Lower lobe of right lung (tissue), 2 donors: ENCODE results near the gene SH3BP5. TPM values are rescaled to one million over a fixed set of nuclear protein-coding genes. Genes with fewer than 3 reads are reported as not detected.
"Not testable (repeated sequence)": the region's sequence is repeated elsewhere in the genome, so short reads cannot be mapped to it uniquely, and the experiment has no call there.

Experiments used
- ATAC-seq, 2 donors: fragments of 200-7000 bp; cut with Tn5 transposase; one replicate each; pipeline ENCODE4 v1.9.1; 2020 to 2022; ENCODE audit warnings: mild to moderate bottlenecking in 2 of 2, moderate library complexity in 2 of 2
- DNase-seq: peaks from one replicate; pipeline ENCODE4 v3.0.0-alpha.2; 2020
- H3K27ac ChIP-seq: fragments of 200-600 bp; one replicate; pipeline ENCODE4 v1.8.0; 2022
- H3K27me3 ChIP-seq: fragments of 200-600 bp; one replicate; pipeline ENCODE4 v1.8.0; 2022; ENCODE audit warnings: low read depth
- H3K36me3 ChIP-seq: fragments of 200-600 bp; one replicate; pipeline ENCODE4 v1.8.0; 2022; ENCODE audit warnings: mild to moderate bottlenecking
- H3K4me1 ChIP-seq: fragments of 200-600 bp; one replicate; pipeline ENCODE4 v1.8.0; 2022
- H3K4me3 ChIP-seq: fragments of 200-600 bp; one replicate; pipeline ENCODE4 v1.8.0; 2022; ENCODE audit warnings: mild to moderate bottlenecking
- H3K9me3 ChIP-seq: fragments of 200-600 bp; one replicate; pipeline ENCODE4 v1.8.0; 2022
- CTCF ChIP-seq: fragments of 200-600 bp; IDR thresholded peaks from one replicate; pipeline ENCODE4 v1.8.0; 2022; ENCODE audit warnings: antibody characterized with exemption, mild to moderate bottlenecking
- intact Hi-C: fragments of 100-400 bp; cut with DNase I; formaldehyde crosslinking; loops from one replicate; pipeline ENCODE4 v1.11.0; 2022
- total RNA-seq: library from RNA; stranded (reverse); fragmentation: NEBNext Ultra II Directional; extraction: Animal tissue kit (Norgen Biotek cat#: 25700); gene quantifications from one replicate; pipeline ENCODE4 v1.2.1, GENCODE V29; 2021
- donor health status: DM: no; HTN: yes; CAD: no; lungs with severe emphysema.

SH3BP5 gene
- total RNA-seq, 1 donor from 2014 or later: 106 TPM

DNA sequence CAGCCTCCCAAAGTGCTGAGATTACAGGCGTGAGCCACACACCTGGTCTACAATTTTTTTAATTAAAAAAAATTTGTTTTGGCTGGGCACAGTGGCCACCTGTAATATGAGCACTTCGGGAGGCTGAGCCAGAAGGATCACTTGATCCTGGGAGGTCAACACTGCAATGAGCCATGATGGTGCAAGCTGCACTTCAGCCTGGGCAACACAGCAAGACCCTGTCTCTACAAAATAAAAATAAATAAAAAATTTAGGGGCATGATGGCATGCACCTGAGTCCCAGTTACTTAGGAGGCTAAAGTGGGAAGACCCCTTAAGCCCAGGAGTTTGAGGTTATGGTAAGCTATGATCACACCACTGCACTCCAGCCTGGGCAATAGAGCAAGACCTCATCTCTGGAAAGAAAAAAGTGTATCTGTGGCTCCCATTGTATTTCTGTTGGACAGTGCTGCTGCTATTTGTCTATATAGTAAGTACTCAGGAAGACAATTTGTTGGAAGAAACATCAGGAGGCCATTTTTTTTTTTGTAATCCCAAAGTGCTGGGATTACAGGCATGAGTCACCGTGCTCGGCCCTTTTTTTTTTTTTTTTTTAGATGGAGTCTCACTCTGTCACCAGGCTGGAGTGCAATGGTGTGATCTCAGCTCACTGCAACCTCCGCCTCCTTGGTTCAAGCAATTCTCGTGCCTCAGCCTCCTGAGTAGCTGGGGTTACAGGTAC, 27.5 kb upstream of the SH3BP5 start:
- H3K27me3 ChIP-seq: no peaks in the 10 kb centered on the region
- ATAC-seq (no peak), DNase-seq (no peak)
- TF ChIP-seq CTCF: no peak
- peaks cover 23% of the 10 kb centered on the region for H3K4me1 ChIP-seq
- no peaks in the 10 kb centered on the region for H3K9me3 ChIP-seq
- H3K27ac ChIP-seq: no peak overlapping the region
- no peak overlapping the region for H3K4me3 ChIP-seq
- intact Hi-C loops: no loop called here
- H3K36me3 ChIP-seq: no peaks in the 10 kb centered on the region

DNA sequence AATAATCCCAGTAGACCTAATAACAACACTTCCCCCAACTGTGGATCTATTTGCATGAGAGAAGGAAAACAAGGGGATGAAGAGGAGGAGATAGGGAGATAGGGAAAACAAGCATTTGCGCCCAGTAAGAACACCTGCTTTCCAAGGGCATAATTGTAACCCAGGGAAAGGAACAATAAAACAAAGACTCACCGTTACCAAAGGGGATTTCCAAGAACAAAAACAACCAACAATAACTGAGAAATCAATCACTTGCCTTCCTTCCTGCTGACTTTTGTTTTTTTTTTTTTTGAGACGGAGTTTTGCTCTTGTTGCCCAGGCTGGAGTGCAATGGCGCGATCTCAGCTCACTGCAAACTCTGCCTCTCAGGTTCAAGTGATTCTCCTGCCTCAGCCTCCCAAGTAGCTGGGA, 24.3 kb upstream of the SH3BP5 start:
- intact Hi-C loops, H3K27ac ChIP-seq, H3K36me3 ChIP-seq, ATAC-seq, H3K9me3 ChIP-seq, H3K27me3 ChIP-seq, DNase-seq, H3K4me3 ChIP-seq: not testable (repeated sequence)
- H3K4me1 ChIP-seq: peaks cover 17% of the 10 kb centered on the region

DNA sequence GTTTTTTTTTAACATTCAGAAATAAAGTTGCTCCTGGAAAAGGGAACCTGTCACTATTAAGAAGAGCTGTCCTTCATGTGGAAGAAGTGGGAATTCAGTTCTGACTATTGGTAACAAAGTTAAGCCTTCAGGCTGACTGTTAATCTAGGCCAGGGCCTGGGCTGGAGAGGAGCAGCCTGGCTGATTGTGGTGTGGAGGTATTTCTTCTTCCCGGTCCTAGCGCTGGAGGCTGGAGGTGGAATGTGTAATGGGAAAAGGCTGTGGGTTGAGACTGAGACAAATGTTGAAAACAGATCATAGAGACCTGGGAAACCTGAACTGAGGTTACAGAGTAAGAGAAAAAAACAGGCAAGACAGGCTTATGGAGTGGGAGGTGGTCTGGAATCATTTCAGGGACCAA, 23.8 kb upstream of the SH3BP5 start:
- H3K4me1 ChIP-seq: peaks cover 16% of the 10 kb centered on the region
- H3K4me3 ChIP-seq: no peak overlapping the region
- H3K27me3 ChIP-seq: no peaks in the 10 kb centered on the region
- no peak overlapping the region for H3K27ac ChIP-seq
- DNase-seq (no peak), ATAC-seq (no peak)
- intact Hi-C loops: no loop called here
- no peaks in the 10 kb centered on the region for H3K36me3 ChIP-seq
- no peak for TF ChIP-seq CTCF
- peaks cover 8% of the 10 kb centered on the region for H3K9me3 ChIP-seq

DNA sequence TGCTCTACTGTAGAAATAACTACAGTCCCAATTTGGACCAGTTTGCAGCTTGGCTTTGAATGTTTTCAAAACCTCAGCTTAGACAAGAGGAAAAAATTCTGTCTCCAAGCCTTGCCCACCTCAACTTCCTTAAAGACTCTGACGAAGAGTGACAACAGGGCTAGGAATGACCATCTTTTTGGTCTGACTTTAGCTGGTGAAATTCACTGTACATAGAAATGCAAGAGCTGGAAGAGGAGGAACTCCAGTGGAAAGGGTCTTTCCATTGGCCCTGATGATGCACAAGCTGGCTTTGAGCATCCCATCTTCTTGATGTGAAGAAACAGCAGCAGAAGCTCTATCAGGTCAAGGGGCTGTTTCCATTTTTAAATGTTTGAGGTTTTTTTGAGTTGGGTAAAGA, 22.7 kb upstream of the SH3BP5 start:
- peaks cover 11% of the 10 kb centered on the region for H3K9me3 ChIP-seq
- no peaks in the 10 kb centered on the region for H3K27me3 ChIP-seq
- no peak for TF ChIP-seq CTCF
- H3K27ac ChIP-seq: no peak overlapping the region
- ATAC-seq (no peak), DNase-seq (no peak)
- peaks cover 8% of the 10 kb centered on the region for H3K4me1 ChIP-seq
- H3K36me3 ChIP-seq: no peaks in the 10 kb centered on the region
- no peak overlapping the region for H3K4me3 ChIP-seq
- intact Hi-C loops: no loop called here

GRCh38 chr3:15354485-15354884, 22.1 kb upstream of the SH3BP5 start:
- H3K36me3 ChIP-seq: no peaks in the 10 kb centered on the region
- peaks cover 11% of the 10 kb centered on the region for H3K9me3 ChIP-seq
- ATAC-seq (peak; percentile 36 to 45), DNase-seq (no peak)
- no peak for TF ChIP-seq CTCF
- H3K27ac ChIP-seq: no peak overlapping the region
- H3K27me3 ChIP-seq: no peaks in the 10 kb centered on the region
- no peak overlapping the region for H3K4me3 ChIP-seq
- intact Hi-C loops: no loop called here
- peaks cover 8% of the 10 kb centered on the region for H3K4me1 ChIP-seq

GRCh38 chr3:15350141-15350540, 17.8 kb upstream of the SH3BP5 start:
- no peak for TF ChIP-seq CTCF
- DNase-seq (no peak), ATAC-seq (no peak)
- no peaks in the 10 kb centered on the region for H3K27me3 ChIP-seq
- H3K4me1 ChIP-seq: peaks cover 5% of the 10 kb centered on the region
- no peaks in the 10 kb centered on the region for H3K36me3 ChIP-seq
- no peak overlapping the region for H3K27ac ChIP-seq
- intact Hi-C loops: no loop called here
- no peak overlapping the region for H3K4me3 ChIP-seq
- peaks cover 11% of the 10 kb centered on the region for H3K9me3 ChIP-seq

DNA sequence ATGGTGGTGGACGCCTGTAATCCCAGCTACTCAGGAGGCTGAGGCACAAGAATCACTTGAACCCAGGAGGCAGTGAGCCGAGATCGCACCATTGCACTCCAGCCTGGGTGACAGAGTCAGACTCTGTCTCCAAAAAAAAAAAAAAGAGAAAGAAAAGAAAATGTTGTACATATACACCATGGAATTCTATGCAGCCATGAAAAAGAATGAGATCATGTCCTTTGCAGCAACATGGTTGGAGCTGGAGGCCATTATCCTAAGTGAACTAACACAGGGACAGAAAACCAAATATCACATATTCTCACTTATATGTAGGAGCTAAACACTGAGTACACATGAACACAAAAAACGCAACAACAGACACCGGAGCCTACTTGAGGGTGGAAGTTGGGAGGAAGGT, 17.1 kb upstream of the SH3BP5 start:
- intact Hi-C loops, H3K4me3 ChIP-seq, H3K27ac ChIP-seq, ATAC-seq, DNase-seq, H3K36me3 ChIP-seq, H3K4me1 ChIP-seq, H3K27me3 ChIP-seq: not testable (repeated sequence)
- H3K9me3 ChIP-seq: peaks cover 11% of the 10 kb centered on the region
